Measurements from ENCODE around the gene SP6. TPM values are rescaled to one million over a fixed set of nuclear protein-coding genes. Genes with fewer than 3 reads are reported as not detected.

SP6 gene
- total RNA-seq, 1 donor from 2014 or later = 30.7 TPM

DNA sequence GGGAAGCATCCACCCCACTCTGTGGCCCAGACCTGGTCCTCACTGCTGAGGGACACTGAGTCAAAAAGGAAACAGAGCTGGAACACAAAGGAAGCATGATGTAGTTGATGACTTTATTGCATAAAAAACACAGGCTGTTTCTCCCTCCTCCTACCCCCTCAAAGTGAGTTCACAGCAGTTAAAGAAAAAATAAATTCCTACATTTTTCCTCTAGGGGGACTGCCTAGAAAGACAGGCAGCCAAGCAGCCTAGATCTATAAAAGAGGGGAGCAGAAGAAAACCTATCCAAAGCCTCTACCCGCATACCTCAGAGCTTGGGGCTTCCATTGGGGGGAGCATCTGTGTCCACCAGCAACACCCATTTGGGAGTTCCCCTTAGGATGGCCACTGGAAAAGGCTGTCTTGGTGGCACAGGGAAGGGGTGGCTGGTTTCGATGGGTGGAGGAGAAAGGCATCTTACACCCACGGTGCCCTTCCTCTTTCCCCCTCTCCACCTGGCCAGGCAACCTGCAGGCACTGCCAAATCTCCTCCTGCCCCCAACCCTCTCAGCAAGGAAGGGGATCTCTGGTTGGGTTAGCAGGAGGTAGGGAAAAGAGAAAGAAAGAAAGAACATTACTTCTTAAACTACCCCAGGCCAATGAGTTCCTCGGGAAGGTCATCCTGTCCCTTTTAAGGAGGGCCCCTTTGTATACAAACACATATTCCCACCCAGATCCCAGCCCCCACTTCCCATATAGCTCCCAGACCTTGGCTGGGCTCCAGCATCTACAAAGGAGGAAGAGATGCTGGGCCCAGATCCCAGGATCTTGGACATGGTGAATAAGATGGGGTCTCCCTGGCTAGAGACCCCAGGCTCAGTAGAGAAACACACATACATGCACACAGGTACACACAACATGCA is 5.9 kb downstream of the SP6 start:
- Mint-ChIP-seq H3K4me1 (ENCODE audit: unreplicated experiment) (peaks cover 41% of the 10 kb centered on the region), H3K27ac (ENCODE audit: unreplicated experiment) (no peak overlapping the region), H3K4me3 (ENCODE audit: unreplicated experiment) (no peak overlapping the region), H3K36me3 (ENCODE audit: low read depth, unreplicated experiment) (peaks cover 4% of the 10 kb centered on the region), H3K27me3 (ENCODE audit: unreplicated experiment) (peaks cover 6% of the 10 kb centered on the region), H3K9me3 (ENCODE audit: unreplicated experiment) (no peaks in the 10 kb centered on the region)
- TF ChIP-seq, protein P1, sequence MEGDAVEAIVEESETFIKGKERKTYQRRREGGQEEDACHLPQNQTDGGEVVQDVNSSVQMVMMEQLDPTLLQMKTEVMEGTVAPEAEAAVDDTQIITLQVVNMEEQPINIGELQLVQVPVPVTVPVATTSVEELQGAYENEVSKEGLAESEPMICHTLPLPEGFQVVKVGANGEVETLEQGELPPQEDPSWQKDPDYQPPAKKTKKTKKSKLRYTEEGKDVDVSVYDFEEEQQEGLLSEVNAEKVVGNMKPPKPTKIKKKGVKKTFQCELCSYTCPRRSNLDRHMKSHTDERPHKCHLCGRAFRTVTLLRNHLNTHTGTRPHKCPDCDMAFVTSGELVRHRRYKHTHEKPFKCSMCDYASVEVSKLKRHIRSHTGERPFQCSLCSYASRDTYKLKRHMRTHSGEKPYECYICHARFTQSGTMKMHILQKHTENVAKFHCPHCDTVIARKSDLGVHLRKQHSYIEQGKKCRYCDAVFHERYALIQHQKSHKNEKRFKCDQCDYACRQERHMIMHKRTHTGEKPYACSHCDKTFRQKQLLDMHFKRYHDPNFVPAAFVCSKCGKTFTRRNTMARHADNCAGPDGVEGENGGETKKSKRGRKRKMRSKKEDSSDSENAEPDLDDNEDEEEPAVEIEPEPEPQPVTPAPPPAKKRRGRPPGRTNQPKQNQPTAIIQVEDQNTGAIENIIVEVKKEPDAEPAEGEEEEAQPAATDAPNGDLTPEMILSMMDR (IDR thresholded peaks at IDR 0.05; ENCODE audit: unreplicated experiment) = peak; percentile 63
- no peak for DNase-seq (ENCODE audit: low spot score)

DNA sequence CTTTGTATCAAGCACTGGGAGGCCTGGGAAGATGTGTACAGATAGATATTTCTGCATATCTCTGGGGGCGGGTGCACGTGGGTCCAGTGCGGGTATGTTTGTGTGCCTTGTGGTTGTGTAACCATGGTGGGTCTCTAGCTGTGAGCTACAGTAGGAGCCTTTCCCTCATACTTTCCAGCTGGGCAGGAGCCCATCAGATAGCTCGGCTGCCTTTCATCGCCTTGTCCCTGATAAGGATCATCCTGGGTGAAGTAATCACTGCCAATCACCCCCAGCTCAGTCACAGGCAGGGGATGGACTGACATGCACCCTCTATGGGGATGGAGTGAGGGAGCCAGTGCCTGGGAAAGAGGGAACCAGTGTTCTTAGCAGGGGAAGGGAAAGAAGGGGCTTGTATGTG is 6.7 kb downstream of the SP6 start:
- H3K27me3 Mint-ChIP-seq (ENCODE audit: unreplicated experiment) = peaks cover 2% of the 10 kb centered on the region
- no peak overlapping the region for H3K4me3 Mint-ChIP-seq (ENCODE audit: unreplicated experiment)
- no peak for DNase-seq (ENCODE audit: low spot score)
- H3K4me1 Mint-ChIP-seq (ENCODE audit: unreplicated experiment) = peaks cover 37% of the 10 kb centered on the region
- H3K27ac Mint-ChIP-seq (ENCODE audit: unreplicated experiment) = no peak overlapping the region
- TF ChIP-seq, protein P1 (IDR thresholded peaks at IDR 0.05; ENCODE audit: unreplicated experiment) = no peak
- H3K36me3 Mint-ChIP-seq (ENCODE audit: low read depth, unreplicated experiment) = peaks cover 2% of the 10 kb centered on the region
- no peaks in the 10 kb centered on the region for H3K9me3 Mint-ChIP-seq (ENCODE audit: unreplicated experiment)

- TF ChIP-seq, protein P1 (IDR thresholded peaks at IDR 0.05; ENCODE audit: unreplicated experiment) = peak; percentile 31
- Mint-ChIP-seq H3K9me3 (ENCODE audit: unreplicated experiment) (no peaks in the 10 kb centered on the region), H3K4me1 (ENCODE audit: unreplicated experiment) (peaks cover 32% of the 10 kb centered on the region), H3K4me3 (ENCODE audit: unreplicated experiment) (no peak overlapping the region), H3K27ac (ENCODE audit: unreplicated experiment) (no peak overlapping the region), H3K27me3 (ENCODE audit: unreplicated experiment) (peaks cover 2% of the 10 kb centered on the region), H3K36me3 (ENCODE audit: low read depth, unreplicated experiment) (no peaks in the 10 kb centered on the region)
- no peak for DNase-seq (ENCODE audit: low spot score)
Measured at GRCh38 chr17:47843391-47843730, 7.6 kb downstream of the SP6 start.

- Mint-ChIP-seq H3K9me3 (ENCODE audit: unreplicated experiment) (no peaks in the 10 kb centered on the region), H3K27ac (ENCODE audit: unreplicated experiment) (peak overlapping the region; percentile 30), H3K36me3 (ENCODE audit: low read depth, unreplicated experiment) (peaks cover 5% of the 10 kb centered on the region), H3K27me3 (ENCODE audit: unreplicated experiment) (peaks cover 2% of the 10 kb centered on the region), H3K4me1 (ENCODE audit: unreplicated experiment) (peaks cover 40% of the 10 kb centered on the region), H3K4me3 (ENCODE audit: unreplicated experiment) (peak overlapping the region; percentile 95)
- TF ChIP-seq, protein P1 (IDR thresholded peaks at IDR 0.05; ENCODE audit: unreplicated experiment) = peak; percentile 24
- no peak for DNase-seq (ENCODE audit: low spot score)
Measured at GRCh38 chr17:47841488-47842291, 9.3 kb downstream of the SP6 start.
